ENCODE data around the gene MARCHF2. TPM values are rescaled to one million over a fixed set of nuclear protein-coding genes. Genes with fewer than 3 reads are reported as not detected.

The MARCHF2 gene
- total RNA-seq, 2 donors from 2014 or later, result 165 to 294 TPM

DNA sequence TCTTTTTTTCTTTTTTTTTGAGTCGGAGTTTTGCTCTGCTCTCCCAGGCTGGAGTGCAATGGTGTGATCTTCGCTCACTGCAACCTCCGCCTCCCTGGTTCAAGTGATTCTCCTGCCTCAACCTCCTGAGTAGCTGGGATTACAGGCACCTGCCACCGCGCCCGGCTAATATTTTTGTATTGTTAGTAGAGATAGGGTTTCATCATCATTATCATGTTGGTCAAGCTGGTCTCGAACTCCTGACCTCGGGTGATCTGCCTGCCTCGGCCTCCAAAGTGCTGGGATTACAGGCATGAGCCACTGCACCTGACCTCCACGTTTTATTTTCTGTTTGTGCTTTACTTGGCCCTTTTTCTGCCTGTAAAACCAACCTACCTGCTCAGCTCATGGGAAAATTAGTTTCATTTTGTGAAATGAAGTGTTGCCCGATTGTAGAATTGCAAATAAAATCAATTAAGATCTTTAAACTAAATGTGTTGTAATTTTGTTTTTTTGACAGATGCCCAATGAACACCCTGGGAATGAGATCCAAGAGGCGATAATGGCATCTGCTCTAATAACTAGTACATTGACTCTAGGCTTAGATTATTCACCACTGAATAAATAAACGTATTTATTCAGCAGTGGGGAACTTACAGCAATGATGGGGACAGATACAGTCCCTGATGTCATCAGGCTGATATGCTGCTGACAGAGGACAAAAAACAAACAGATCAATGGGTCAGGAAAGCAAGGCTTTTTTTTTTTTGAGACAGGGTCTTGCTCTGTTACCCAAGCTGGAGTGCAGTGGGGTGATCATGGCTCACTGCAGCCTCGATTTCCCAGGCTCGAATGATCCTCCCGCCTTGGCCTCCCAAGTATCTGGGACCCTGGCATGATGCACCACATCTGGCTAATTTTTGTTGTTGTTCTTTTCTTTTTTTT, 25.2 kb upstream of the MARCHF2 start:
- H3K36me3 ChIP-seq, result no peaks in the 10 kb centered on the region
- H3K4me3 ChIP-seq, result no peak overlapping the region
- no peaks in the 10 kb centered on the region for H3K27me3 ChIP-seq (replicated peaks; ENCODE audit: insufficient read depth)
- peaks cover 19 to 31% of the 10 kb centered on the region in 2 donors for H3K4me1 ChIP-seq (ENCODE audit: control insufficient read depth in 1 of 2, low read depth in 2 of 2)
- no peaks in the 10 kb centered on the region for H3K9me3 ChIP-seq
- H3K27ac ChIP-seq, result no peak overlapping the region
- ATAC-seq (ENCODE audit: insufficient number of reproducible peaks, low FRiP score, low read depth) (no peak), DNase-seq (ENCODE audit: low spot score) (no peak)
- TF ChIP-seq, protein P1, sequence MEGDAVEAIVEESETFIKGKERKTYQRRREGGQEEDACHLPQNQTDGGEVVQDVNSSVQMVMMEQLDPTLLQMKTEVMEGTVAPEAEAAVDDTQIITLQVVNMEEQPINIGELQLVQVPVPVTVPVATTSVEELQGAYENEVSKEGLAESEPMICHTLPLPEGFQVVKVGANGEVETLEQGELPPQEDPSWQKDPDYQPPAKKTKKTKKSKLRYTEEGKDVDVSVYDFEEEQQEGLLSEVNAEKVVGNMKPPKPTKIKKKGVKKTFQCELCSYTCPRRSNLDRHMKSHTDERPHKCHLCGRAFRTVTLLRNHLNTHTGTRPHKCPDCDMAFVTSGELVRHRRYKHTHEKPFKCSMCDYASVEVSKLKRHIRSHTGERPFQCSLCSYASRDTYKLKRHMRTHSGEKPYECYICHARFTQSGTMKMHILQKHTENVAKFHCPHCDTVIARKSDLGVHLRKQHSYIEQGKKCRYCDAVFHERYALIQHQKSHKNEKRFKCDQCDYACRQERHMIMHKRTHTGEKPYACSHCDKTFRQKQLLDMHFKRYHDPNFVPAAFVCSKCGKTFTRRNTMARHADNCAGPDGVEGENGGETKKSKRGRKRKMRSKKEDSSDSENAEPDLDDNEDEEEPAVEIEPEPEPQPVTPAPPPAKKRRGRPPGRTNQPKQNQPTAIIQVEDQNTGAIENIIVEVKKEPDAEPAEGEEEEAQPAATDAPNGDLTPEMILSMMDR (IDR thresholded peaks at IDR 0.05), result no peak

DNA sequence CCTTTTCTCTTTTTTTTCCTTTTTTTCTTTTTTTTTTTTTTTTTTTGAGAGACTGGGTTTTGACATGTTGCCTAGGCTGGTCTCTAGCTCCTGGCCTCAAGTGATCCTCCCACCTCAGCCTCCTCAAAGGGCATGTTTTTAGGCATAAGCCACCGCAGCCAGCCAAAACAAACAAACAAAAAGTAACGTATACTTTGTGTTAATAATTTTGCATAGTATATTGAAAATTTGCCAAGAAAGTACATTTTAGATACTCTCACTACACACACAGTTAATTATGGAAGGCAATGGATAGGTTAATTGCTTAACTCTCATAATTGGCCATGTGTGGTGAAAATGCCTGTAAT, 24.5 kb upstream of the MARCHF2 start:
- no peak for DNase-seq (ENCODE audit: low spot score)
- no peak overlapping the region for H3K27ac ChIP-seq

DNA sequence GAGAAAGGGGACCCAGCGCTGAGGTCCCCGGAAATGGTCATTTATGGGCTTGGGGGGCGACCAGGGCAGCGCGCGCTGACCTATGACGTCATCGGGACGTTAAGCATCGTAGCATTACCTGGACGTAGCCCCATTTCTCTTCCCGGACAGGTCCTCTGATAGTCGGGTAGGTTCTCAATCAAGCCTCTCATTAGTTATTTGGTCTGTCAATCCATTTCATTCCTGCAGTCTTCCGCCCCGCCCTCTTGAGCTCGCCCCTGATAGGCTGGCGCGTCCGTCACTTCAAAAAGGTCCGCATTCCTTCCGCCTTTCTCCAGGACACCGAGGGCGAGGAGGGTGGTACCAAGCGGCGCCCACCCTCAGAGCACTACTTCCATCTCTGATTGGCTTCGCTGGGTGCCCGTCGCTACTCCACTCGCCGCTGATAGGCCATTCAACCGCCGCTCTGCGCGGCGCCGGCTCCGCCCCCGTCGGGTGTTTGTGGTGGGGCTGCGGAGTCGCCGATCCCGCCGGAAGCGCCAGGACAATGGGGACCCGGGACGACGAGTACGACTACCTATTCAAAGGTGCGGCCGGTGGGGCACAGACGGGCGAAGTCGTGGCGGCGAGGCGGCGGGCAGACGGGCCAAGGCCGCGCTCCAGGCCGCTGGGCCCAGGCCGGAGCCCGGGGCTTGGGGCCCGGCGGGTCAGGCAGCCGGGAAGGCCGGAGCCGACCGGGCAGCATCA, 23.1 kb upstream of the MARCHF2 start, which contains the start of gene RAB11B:
Gene RAB11B (plus strand): TSS at position 470 of the 726 bp plus-strand sequence. CDS start 57 bp downstream, at position 527.
- H3K36me3 ChIP-seq, result no peaks in the 10 kb centered on the region
- peak within 1 kb of the TSS; percentile 100 for H3K27ac ChIP-seq
- peaks cover 33 to 51% of the 10 kb centered on the region in 2 donors for H3K4me1 ChIP-seq (ENCODE audit: control insufficient read depth in 1 of 2, low read depth in 2 of 2)

More for the DNA sequence above, 24.5 kb upstream of the MARCHF2 start:
- Histone ChIP-seq H3K9me3 (no peaks in the 10 kb centered on the region), H3K36me3 (no peaks in the 10 kb centered on the region), H3K27me3 (replicated peaks; ENCODE audit: insufficient read depth) (no peaks in the 10 kb centered on the region), H3K4me1 (ENCODE audit: control insufficient read depth in 1 of 2, low read depth in 2 of 2) (peaks cover 25 to 37% of the 10 kb centered on the region in 2 donors), H3K4me3 (no peak overlapping the region)
- ATAC-seq (ENCODE audit: insufficient number of reproducible peaks, low FRiP score, low read depth), result no peak
- TF ChIP-seq, protein P1 (IDR thresholded peaks at IDR 0.05), result no peak

DNA sequence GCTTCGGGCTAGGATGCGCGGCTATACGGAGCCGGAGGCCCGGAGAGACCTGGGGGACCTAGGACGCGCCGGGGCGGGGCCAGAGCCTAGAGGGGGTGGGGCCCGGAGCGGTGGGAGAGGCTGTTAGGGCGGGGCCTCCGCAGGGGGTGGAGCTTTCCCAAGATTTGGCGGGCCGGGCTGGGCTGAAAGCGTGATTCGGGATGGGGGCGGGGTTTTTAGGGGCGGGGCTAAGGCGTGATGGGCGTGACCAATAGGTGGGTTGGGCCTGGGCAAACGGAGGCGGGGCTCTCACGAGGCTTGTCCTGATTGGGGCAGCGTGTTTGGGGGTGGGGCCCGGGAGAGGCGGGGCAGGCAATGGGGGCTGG, 22.5 kb upstream of the MARCHF2 start:
- Histone ChIP-seq H3K4me3 (peak overlapping the region; percentile 91), H3K4me1 (ENCODE audit: control insufficient read depth in 1 of 2, low read depth in 2 of 2) (peaks cover 33 to 56% of the 10 kb centered on the region in 2 donors), H3K27me3 (replicated peaks; ENCODE audit: insufficient read depth) (no peaks in the 10 kb centered on the region), H3K27ac (peak overlapping the region; percentile 100), H3K36me3 (no peaks in the 10 kb centered on the region), H3K9me3 (no peaks in the 10 kb centered on the region)
- DNase-seq (ENCODE audit: low spot score), result peak; percentile 87
- ATAC-seq (ENCODE audit: insufficient number of reproducible peaks, low FRiP score, low read depth), result peak; percentile 69
- TF ChIP-seq, protein P1 (IDR thresholded peaks at IDR 0.05), result no peak

More for the DNA sequence above, 23.1 kb upstream of the MARCHF2 start, which contains the start of gene RAB11B:
- DNase-seq (ENCODE audit: low spot score) (peak; percentile 99), ATAC-seq (ENCODE audit: insufficient number of reproducible peaks, low FRiP score, low read depth) (peak; percentile 95)
- TF ChIP-seq, protein P1 (IDR thresholded peaks at IDR 0.05), result no peak
- Histone ChIP-seq H3K4me3 (peak within 1 kb of the TSS; percentile 91), H3K9me3 (no peaks in the 10 kb centered on the region), H3K27me3 (replicated peaks; ENCODE audit: insufficient read depth) (no peaks in the 10 kb centered on the region)

Data from thoracic aorta (tissue), 2 donors.